SK-N-MC (cell line): ENCODE measurements around the gene CEACAM7.

Experiments
- FOXP2 ChIP-seq: optimal IDR thresholded peaks from 2 replicates; pipeline ENCODE3; 2011; ENCODE audit warnings: mild to moderate bottlenecking, moderate library complexity; ENCODE audit not compliant: insufficient read depth; ENCODE audit errors: extremely low read length, control extremely low read depth
- POLR2AphosphoS5 ChIP-seq: IDR thresholded peaks from 2 replicates; pipeline ENCODE4 v1.6.1; 2012; ENCODE audit warnings: mild to moderate bottlenecking, low read depth, low read length, borderline replicate concordance

DNA sequence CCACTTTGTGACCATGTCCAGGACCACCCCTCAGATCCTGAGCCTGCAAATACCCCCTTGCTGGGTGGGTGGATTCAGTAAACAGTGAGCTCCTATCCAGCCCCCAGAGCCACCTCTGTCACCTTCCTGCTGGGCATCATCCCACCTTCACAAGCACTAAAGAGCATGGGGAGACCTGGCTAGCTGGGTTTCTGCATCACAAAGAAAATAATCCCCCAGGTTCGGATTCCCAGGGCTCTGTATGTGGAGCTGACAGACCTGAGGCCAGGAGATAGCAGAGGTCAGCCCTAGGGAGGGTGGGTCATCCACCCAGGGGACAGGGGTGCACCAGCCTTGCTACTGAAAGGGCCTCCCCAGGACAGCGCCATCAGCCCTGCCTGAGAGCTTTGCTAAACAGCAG lies 7.7 kb upstream of the CEACAM7 start:
- TF ChIP-seq POLR2AphosphoS5, result no peak
- no peak for TF ChIP-seq FOXP2
